SK-MEL-5 (cell line): ENCODE data around the gene FAM185A. TPM values are rescaled to one million over a fixed set of nuclear protein-coding genes. Genes with fewer than 3 reads are reported as not detected.
"Not testable (repeated sequence)": the region's sequence is repeated elsewhere in the genome, so short reads cannot be mapped to it uniquely, and the experiment has no call there.

ENCODE experiments used
- DNase-seq: peaks from one replicate; pipeline ENCODE4 v3.0.0-alpha.2; 2016; ENCODE audit warnings: low read depth, low spot score
- in situ Hi-C: cut with HindIII; loops from 2 replicates; pipeline ENCODE4 v1.10.0; 2016; ENCODE audit warnings: low sequenced_read_pairs, high pct_unique_total_duplicates, low pct_unique_long_range_greater_than_20kb
- total RNA-seq: library from RNA; depleted of rRNA; stranded (reverse); fragments of >200 nt; shearing (Covaris generic); gene quantifications from 2 replicates; pipeline ENCODE4 v1.2.3, GENCODE V29; 2014

Gene FAM185A
- total RNA-seq, 1 experiment from 2014 or later = 12.3 TPM

GRCh38 chr7:102763295-102763905 is 14.6 kb downstream of the FAM185A start:
- DNase-seq, in situ Hi-C loops: not testable (repeated sequence)

DNA sequence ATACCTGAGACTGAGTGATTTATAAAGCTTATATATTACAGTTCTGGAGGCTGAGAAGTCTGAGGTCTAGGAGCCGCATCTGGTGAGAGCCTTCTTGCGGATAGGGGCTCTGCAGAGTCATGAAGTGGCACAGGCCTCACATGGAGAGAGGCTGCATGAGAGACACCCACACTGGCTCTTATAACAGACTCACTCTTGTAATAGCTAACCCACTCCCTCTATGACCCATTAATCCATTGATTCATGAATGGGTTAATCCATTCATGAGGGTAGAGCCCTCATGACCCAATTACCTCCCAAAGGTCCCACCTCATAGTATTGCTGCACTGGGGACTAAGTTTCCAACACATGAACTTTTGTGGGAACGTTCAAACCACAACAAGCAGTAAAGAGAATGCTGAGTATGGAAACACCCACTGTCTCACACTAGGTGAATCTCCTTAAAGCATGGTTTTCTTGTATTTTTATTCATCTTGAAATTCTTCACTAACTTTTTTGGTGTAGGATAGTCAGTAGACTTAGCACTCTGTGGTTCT is 20.9 kb downstream of the FAM185A start:
- in situ Hi-C loops, DNase-seq: not testable (repeated sequence)

- DNase-seq, in situ Hi-C loops: not testable (repeated sequence)
Observed at GRCh38 chr7:102770467-102770866, 21.7 kb downstream of the FAM185A start.

- DNase-seq, in situ Hi-C loops: not testable (repeated sequence)
Observed at GRCh38 chr7:102776217-102776616, 27.4 kb downstream of the FAM185A start.

DNA sequence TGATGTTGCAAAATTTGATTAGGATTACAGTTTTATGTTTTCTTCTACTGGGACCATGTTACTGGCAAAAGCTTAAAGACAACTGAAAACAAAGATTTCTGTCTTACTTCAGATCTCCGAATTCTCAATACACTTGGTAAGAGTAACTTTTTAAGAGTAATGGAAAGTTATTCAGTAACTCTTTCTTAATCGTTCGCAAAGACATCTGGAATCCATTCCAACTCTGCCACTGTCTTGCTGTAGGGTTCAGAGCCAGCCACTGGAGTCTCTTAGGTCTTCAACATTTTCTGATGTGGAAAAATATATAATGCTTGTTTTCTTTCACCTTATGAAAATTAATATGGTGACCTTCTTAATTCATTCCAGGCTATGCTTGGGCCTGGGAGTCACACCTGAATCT is 29.9 kb downstream of the FAM185A start:
- in situ Hi-C loops, DNase-seq: not testable (repeated sequence)

- in situ Hi-C loops, DNase-seq: not testable (repeated sequence)
Observed at GRCh38 chr7:102780926-102781325, 32.1 kb downstream of the FAM185A start.

GRCh38 chr7:102788770-102789169 is 40.0 kb downstream of the FAM185A start:
- DNase-seq, in situ Hi-C loops: not testable (repeated sequence)

DNA sequence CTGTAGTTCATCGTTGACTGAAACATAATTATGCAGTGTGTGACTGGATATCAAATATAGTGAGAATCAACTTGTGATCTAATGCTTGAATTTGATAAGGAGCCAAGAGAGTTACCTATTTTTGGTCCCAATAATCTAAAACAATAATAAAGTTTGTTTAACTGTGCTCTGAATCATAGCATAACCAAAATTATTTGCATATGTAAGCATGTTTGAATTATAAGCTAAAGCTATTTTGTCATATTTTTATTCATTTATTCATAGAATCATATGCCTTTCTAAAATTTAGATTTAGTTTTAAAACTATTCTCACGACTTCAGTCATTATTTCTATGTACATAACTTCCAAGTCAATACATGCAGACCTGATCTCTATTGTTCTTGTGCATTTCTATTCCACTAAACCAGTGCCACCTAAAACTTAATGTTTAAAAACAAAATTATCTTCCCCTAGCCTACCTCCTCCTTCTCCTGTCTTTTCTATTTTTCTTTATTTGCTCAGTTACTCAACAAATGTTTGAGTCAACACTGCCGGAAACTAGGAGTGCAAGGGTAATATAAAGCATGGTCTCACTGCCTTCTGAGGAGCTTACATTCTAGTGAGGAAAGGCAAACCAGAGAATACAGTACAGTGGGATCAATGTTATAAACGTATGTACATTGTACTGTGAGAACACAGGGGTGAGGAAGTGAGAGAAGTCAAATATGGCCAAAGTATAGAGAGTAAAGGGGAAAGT is 41.7 kb downstream of the FAM185A start:
- DNase-seq, in situ Hi-C loops: not testable (repeated sequence)

- in situ Hi-C loops, DNase-seq: not testable (repeated sequence)
Observed at GRCh38 chr7:102791367-102791766, 42.6 kb downstream of the FAM185A start.

- DNase-seq, in situ Hi-C loops: not testable (repeated sequence)
Observed at GRCh38 chr7:102791831-102792230, 43.0 kb downstream of the FAM185A start.

DNA sequence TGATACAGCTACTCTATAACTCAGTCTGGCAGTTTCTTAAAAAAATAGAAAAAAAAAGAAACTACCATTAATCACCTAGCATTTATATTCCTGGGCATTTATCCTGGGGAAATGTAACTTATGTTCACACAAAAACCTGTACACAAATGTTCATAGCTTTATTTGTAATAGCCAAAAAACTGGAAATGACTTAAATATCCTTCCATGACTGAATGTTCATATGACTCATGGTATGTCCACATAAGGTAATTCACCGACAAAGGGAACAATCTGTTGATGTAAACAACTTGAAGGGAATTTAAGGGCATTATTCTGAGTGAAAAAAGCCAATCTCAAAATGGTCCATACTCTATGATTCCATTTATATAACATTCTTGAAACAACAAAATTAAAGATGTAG is 45.8 kb downstream of the FAM185A start:
- in situ Hi-C loops, DNase-seq: not testable (repeated sequence)

DNA sequence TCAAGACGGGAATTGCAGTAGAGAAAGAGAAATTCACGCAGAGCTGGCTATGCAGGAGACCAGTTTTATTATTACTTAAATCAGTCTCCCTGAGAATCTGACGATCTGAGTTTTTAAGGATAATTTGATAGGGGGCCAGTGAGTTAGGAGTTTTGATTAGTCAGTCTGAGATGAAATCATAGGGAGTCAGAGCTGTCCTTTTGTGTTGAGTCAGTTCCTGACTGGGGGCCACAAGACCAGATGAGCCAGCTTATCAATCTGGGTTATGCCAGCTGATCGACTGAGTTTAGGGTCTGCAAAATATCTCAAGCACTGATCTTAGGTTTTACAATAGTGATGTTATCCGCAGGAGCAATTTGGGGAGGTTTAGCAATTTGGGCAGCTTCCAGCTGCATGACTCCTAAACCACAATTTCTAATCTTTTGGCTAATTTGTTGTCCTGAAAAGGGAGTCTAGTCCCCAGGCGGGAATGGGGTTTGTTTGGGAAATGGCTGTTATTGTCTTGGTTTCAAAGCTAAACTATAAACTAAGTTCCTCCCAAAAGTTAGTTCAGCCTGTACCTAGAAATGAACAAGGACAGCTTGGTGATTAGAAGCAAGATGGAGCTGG is 47.3 kb downstream of the FAM185A start:
- in situ Hi-C loops, DNase-seq: not testable (repeated sequence)

GRCh38 chr7:102806613-102807012 is 57.8 kb downstream of the FAM185A start:
- DNase-seq = no peak
- in situ Hi-C loops = no loop called here

DNA sequence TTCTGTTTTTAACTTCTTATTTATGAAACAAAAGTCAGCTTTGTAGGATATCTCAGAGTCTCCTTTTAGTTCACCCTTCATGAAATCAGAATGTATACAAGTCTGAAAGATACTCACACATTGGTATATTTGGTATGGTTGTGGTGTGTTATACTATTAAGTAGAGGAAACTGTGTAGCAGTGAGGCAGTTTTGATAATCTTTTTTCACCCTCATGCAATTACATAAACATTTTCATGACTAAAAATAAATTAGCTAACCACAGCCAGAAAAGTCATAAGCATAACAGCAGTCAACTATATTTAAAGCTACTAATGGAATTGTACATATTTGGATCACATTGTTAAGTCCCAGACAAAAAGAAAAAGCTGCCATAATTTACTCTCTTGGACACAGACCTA is 62.1 kb downstream of the FAM185A start:
- in situ Hi-C loops = no loop called here
- no peak for DNase-seq

GRCh38 chr7:102811942-102812678 is 63.3 kb downstream of the FAM185A start:
- in situ Hi-C loops = no loop called here
- DNase-seq = no peak

DNA sequence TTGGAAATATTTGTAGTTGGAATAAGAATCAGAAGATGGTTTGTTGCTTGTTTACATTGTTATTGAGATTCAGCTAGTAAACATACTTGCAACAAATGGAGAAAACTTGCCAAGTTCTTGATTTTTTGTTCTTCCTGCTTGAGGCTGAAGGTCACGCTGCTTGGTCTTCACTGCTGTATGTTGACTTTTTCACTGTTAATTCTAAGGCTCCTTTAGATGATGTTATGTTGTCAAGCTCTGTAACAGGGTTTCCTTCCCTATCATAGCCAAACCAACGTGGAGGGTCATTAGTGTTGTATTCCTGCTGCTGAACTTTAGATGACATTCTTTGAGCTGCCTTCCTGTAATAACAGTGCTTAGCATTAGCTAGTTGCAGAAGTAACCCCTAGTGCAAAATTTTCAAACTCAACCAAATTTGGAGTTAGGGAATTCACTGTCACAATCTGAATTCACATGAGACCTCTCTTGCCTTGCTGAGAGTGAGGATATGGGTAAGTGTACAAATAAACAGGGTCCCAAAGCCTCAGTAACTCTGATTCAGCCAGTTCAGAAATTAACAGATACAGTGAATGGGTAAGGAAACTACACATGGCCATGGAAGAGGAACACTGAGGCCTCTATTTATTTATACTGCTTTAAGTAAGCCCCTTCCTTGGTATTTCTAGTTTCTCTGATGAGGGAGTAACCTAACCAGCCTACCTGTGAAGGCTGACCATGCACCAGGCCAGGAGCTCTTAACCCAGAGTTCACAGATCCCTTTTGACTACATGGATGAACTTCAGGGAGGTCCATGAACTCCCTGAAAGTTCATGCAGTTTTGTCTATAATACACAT is 64.6 kb downstream of the FAM185A start:
- in situ Hi-C loops = no loop called here
- DNase-seq = no peak

DNA sequence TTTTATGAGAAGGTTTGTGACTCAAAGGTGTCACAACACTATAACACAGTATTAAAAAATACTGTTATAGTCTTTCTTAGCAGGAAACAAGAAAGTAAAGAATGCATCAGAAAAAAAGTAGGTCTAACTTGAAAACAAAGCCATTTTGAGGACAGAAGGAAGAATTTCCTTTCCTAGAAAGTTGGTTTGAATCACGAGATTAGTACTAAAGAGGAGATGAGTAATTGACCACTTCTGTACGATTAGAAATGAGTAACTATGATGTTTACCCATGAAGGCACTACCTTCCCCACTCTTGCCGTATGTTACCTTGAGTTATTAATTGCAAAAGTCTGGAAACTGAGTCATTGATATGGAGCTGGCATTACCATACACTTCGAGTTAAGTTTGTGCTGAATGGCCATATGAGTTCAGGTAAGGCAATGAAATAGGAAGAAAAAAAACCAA is 65.2 kb downstream of the FAM185A start:
- no peak for DNase-seq
- in situ Hi-C loops = no loop called here
